Keratinocyte (primary cell): ENCODE results near the gene SDC1. TPM values are rescaled to one million over a fixed set of nuclear protein-coding genes. Genes with fewer than 3 reads are reported as not detected.

Experiments used
- DNase-seq: peaks from one replicate; pipeline ENCODE4 v3.0.0-alpha.2; 2011; ENCODE audit warnings: low read depth, missing footprints, low spot score
- FAIRE-seq: peaks from 2 replicates; lab custom pipeline; 2011; peaks lifted over from hg19 to GRCh38; lab: Jason Lieb, UNC
- H2AFZ ChIP-seq: 2 replicates; pipeline ENCODE4 v1.6.0; 2012; ENCODE audit warnings: low read length, control low read depth, inconsistent platforms; ENCODE audit not compliant: control insufficient read depth
- H3K27ac ChIP-seq: 2 replicates; pipeline ENCODE4 v1.5.1; 2011; ENCODE audit warnings: low read length; ENCODE audit not compliant: control insufficient read depth, insufficient read depth
- H3K27me3 ChIP-seq: 3 replicates; pipeline ENCODE4 v1.6.0; 2011; ENCODE audit warnings: low read length; ENCODE audit not compliant: control insufficient read depth, insufficient read depth; ENCODE audit errors: extremely low read depth
- H3K36me3 ChIP-seq, 2 experiments: 2 replicates in 1 of 2; 3 replicates in 1 of 2; pipeline ENCODE4 v1.5.1; 2011; ENCODE audit warnings: low read length in 2 of 2, mild to moderate bottlenecking in 1 of 2; ENCODE audit not compliant: control insufficient read depth in 2 of 2, insufficient read depth in 2 of 2; ENCODE audit errors: extremely low read depth in 1 of 2
- H3K4me1 ChIP-seq: 3 replicates; pipeline ENCODE4 v1.5.1; 2011; ENCODE audit warnings: low read length; ENCODE audit not compliant: control insufficient read depth, insufficient read depth; ENCODE audit errors: extremely low read depth
- H3K4me2 ChIP-seq: 3 replicates; pipeline ENCODE4 v1.6.0; 2011; ENCODE audit warnings: low read depth, low read length; ENCODE audit not compliant: control insufficient read depth, insufficient read depth; ENCODE audit errors: extremely low read depth
- H3K4me3 ChIP-seq, 3 experiments: fragments of 200-600 bp in 1 of 3; sonication (generic) in 1 of 3; 2 replicates in 2 of 3; 3 replicates in 1 of 3; pipeline ENCODE4 v1.5.1; 2011 to 2016; ENCODE audit warnings: low read length in 3 of 3, mild to moderate bottlenecking in 3 of 3, control low read depth in 2 of 3, inconsistent platforms in 1 of 3, low read depth in 1 of 3, mixed read lengths in 1 of 3, mixed run types in 1 of 3, moderate library complexity in 1 of 3; ENCODE audit not compliant: control insufficient read depth in 2 of 3, insufficient read depth in 2 of 3; ENCODE audit errors: extremely low read depth in 1 of 3
- H3K79me2 ChIP-seq: 2 replicates; pipeline ENCODE4 v1.6.0; 2012; ENCODE audit warnings: low read length; ENCODE audit not compliant: control insufficient read depth, insufficient read depth
- H3K9ac ChIP-seq: 3 replicates; pipeline ENCODE4 v1.6.0; 2011; ENCODE audit warnings: low read length; ENCODE audit not compliant: control insufficient read depth, insufficient read depth; ENCODE audit errors: extremely low read depth
- H3K9me1 ChIP-seq: 3 replicates; pipeline ENCODE4 v1.6.0; 2011; ENCODE audit warnings: low read length; ENCODE audit not compliant: control insufficient read depth, insufficient read depth; ENCODE audit errors: extremely low read depth
- H3K9me3 ChIP-seq: 2 replicates; pipeline ENCODE4 v1.5.1; 2012; ENCODE audit warnings: low read depth, low read length; ENCODE audit not compliant: control insufficient read depth
- H4K20me1 ChIP-seq: 3 replicates; pipeline ENCODE4 v1.6.0; 2011; ENCODE audit warnings: low read length; ENCODE audit not compliant: control insufficient read depth, insufficient read depth; ENCODE audit errors: extremely low read depth
- EZH2 ChIP-seq: IDR thresholded peaks from one replicate; pipeline ENCODE4 v1.6.1; 2012; ENCODE audit warnings: inconsistent platforms, mild to moderate bottlenecking, low read length, moderate library complexity
- dilution Hi-C: fragments of 300-500 bp; cut with MboI; formaldehyde crosslinking; loops from one replicate; pipeline ENCODE4 v1.7.0; 2020; ENCODE audit warnings: low sequenced_read_pairs; ENCODE audit not compliant: extremely low pct_ligation_motif_present
- polyA plus RNA-seq, 5 experiments: library from polyadenylated mRNA; depleted of rRNA in 3 of 5; stranded (reverse) in 3 of 5; stranded (forward) in 1 of 5; unstranded in 1 of 5; fragments of >200 nt; gene quantifications; 1 replicate in 1 of 5; 2 replicates in 3 of 5; 3 replicates in 1 of 5; pipeline versions ENCODE4 v1.2.1 to v1.2.3, GENCODE V29; 2011 to 2012; ENCODE audit warnings: missing spikeins in 2 of 5, low read depth in 1 of 5, low replicate concordance in 1 of 5
- TF ChIP-seq, protein P1 (sequence below), 3 experiments: IDR thresholded peaks in 1 of 3; conservative IDR thresholded peaks in 1 of 3; optimal IDR thresholded peaks in 1 of 3; 2 replicates in 2 of 3; 3 replicates in 1 of 3; pipeline versions ENCODE3 to v1.5.1; 2011; ENCODE audit warnings: low read length in 3 of 3, mild to moderate bottlenecking in 3 of 3, moderate library complexity in 2 of 3, control low read depth in 1 of 3, inconsistent platforms in 1 of 3; ENCODE audit not compliant: insufficient read depth in 2 of 3; ENCODE audit errors: extremely low read depth in 1 of 3

Gene SDC1
- polyA plus RNA-seq, 1 donor (not counting 4 experiments of a cell fraction or from before 2014, with no cell fraction given) = 696 TPM

DNA sequence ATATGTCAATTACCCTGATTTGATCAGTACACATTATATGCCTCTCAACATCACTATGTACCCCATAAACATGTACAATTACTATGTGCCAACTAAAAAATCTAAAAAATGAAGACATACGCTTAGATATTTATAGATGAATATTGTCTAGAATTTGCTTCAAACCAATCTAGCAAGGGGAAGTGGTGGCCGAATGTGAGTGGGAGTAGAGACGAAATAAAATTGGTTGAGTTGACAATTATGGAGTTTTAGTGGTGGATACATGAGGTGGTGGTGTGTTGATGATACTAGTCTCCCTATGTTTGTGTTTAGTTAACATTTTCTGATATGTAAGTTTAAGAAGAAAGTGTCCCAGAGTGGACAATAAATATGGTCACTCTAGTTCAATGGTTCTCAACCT, 49.0 kb downstream of the SDC1 start:
- no peaks in the 10 kb centered on the region for H4K20me1 ChIP-seq
- H3K9ac ChIP-seq = no peak overlapping the region
- no peaks in the 10 kb centered on the region for H3K9me1 ChIP-seq
- dilution Hi-C loops = no loop called here
- H2AFZ ChIP-seq = no peak overlapping the region
- no peaks in the 10 kb centered on the region for H3K79me2 ChIP-seq
- H3K9me3 ChIP-seq = no peaks in the 10 kb centered on the region
- no peak for TF ChIP-seq EZH2
- TF ChIP-seq, protein P1, sequence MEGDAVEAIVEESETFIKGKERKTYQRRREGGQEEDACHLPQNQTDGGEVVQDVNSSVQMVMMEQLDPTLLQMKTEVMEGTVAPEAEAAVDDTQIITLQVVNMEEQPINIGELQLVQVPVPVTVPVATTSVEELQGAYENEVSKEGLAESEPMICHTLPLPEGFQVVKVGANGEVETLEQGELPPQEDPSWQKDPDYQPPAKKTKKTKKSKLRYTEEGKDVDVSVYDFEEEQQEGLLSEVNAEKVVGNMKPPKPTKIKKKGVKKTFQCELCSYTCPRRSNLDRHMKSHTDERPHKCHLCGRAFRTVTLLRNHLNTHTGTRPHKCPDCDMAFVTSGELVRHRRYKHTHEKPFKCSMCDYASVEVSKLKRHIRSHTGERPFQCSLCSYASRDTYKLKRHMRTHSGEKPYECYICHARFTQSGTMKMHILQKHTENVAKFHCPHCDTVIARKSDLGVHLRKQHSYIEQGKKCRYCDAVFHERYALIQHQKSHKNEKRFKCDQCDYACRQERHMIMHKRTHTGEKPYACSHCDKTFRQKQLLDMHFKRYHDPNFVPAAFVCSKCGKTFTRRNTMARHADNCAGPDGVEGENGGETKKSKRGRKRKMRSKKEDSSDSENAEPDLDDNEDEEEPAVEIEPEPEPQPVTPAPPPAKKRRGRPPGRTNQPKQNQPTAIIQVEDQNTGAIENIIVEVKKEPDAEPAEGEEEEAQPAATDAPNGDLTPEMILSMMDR (optimal IDR thresholded peaks at IDR 0.05 in 1 of 3, IDR thresholded peaks at IDR 0.05 in 1 of 3, conservative IDR thresholded peaks at IDR 0.05 in 1 of 3; ENCODE audit: extremely low read depth in 1 of 3, insufficient read depth in 2 of 3, low read length in 3 of 3) = no peak
- no peak overlapping the region for H3K27ac ChIP-seq
- FAIRE-seq (no peak), DNase-seq (no peak)
- H3K4me2 ChIP-seq = no peak overlapping the region
- H3K36me3 ChIP-seq = no peaks in the 10 kb centered on the region
- H3K4me1 ChIP-seq = peaks cover 57% of the 10 kb centered on the region
- H3K4me3 ChIP-seq = no peak overlapping the region
- no peaks in the 10 kb centered on the region for H3K27me3 ChIP-seq

DNA sequence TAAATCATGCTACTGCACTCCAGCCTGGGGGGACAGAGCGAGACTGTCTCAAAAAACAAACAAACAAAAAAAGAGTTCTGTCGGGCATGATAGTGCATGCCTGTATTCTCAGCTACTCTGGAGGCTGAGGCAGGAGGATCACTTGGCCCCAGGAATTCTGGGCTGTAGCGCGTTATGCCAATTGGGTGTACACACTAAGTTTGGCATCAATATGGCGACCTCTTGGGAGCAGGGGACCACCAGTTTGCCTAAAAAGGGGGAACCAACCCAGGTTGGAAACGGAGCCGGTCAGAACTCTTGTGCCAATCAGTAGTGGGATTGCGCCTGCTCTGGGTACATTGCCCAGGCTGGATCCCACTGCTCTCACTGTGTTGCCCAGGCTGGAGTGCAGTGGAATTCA, 49.7 kb downstream of the SDC1 start:
- Histone ChIP-seq H3K79me2 (no peaks in the 10 kb centered on the region), H3K9me3 (no peaks in the 10 kb centered on the region), H3K27ac (no peak overlapping the region), H3K4me3 (no peak overlapping the region), H3K9me1 (no peaks in the 10 kb centered on the region), H2AFZ (no peak overlapping the region), H4K20me1 (no peaks in the 10 kb centered on the region), H3K27me3 (no peaks in the 10 kb centered on the region), H3K4me1 (peaks cover 61% of the 10 kb centered on the region), H3K4me2 (no peak overlapping the region), H3K36me3 (no peaks in the 10 kb centered on the region), H3K9ac (no peak overlapping the region)
- FAIRE-seq = no peak
- DNase-seq = no peak
- no peak for TF ChIP-seq EZH2
- TF ChIP-seq, protein P1 (optimal IDR thresholded peaks at IDR 0.05 in 1 of 3, IDR thresholded peaks at IDR 0.05 in 1 of 3, conservative IDR thresholded peaks at IDR 0.05 in 1 of 3; ENCODE audit: extremely low read depth in 1 of 3, insufficient read depth in 2 of 3, low read length in 3 of 3) = no peak
- dilution Hi-C loops = no loop called here
